Measurements from ENCODE around the gene ELF2. TPM values are rescaled to one million over a fixed set of nuclear protein-coding genes. Genes with fewer than 3 reads are reported as not detected.
"Not testable (repeated sequence)": the region's sequence is repeated elsewhere in the genome, so short reads cannot be mapped to it uniquely, and the experiment has no call there.

Gene ELF2
- total and polyA plus RNA-seq, 9 donors: 28.8 to 66.8 (median 51.1) TPM

DNA sequence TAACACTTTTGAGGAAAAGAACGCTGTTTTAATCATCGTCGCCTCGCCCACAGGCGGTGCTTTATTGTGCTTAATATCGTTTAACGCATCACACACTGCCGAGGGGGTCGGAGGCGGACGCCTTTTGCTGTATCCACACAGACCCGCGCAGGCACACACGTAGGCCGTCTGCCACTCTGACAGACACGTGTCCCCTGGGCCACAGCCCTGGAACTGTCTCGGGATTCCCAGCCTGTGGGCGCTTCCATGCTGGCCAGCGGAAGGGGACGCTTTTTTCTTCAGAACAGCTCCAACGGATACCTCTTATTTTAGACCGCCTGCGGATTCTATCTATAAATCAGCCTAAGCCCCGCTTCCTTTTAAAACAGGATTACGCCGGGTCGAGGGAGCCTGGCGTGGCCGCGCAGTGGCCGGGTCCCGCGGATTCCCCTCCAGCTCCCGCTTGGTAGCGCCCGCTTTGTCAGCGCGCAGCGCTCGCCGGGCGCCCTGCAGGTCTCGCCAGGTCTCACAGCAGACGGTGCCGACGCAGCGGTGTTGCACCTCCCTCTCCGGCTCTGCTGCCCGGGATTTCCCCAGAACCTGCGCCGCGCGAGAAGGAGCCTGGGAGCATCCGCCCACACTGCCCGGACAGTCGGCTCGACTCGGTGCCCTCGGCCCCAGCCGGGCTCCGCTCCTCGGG is 161.6 kb downstream of the ELF2 start, which contains the start of gene NOCT:
TSS of gene NOCT (plus strand) at position 513 of the 679 bp plus-strand sequence. CDS start 201 bp downstream, outside the sequence.
- intact Hi-C loops (cut with DNase I): no loop called here
- 0 to 1% (median 1%) methylated on average over 53 to 62 of the region's 62 CpGs for WGBS, 3 donors
- Histone ChIP-seq H3K27me3 (no peaks in the 10 kb centered on the region), H3K27ac (peak within 1 kb of the TSS; percentile 78 to 84), H3K4me1 (ENCODE audit: insufficient read depth) (peaks cover 2% of the 10 kb centered on the region), H3K36me3 (no peaks in the 10 kb centered on the region), H3K9me3 (no peaks in the 10 kb centered on the region), H3K4me3 (peak within 1 kb of the TSS; percentile 40)
- TF ChIP-seq EP300 (IDR thresholded peaks at IDR 0.05) (no peak), POLR2A (IDR thresholded peaks at IDR 0.05) (no peak)
- TF ChIP-seq, protein P1, sequence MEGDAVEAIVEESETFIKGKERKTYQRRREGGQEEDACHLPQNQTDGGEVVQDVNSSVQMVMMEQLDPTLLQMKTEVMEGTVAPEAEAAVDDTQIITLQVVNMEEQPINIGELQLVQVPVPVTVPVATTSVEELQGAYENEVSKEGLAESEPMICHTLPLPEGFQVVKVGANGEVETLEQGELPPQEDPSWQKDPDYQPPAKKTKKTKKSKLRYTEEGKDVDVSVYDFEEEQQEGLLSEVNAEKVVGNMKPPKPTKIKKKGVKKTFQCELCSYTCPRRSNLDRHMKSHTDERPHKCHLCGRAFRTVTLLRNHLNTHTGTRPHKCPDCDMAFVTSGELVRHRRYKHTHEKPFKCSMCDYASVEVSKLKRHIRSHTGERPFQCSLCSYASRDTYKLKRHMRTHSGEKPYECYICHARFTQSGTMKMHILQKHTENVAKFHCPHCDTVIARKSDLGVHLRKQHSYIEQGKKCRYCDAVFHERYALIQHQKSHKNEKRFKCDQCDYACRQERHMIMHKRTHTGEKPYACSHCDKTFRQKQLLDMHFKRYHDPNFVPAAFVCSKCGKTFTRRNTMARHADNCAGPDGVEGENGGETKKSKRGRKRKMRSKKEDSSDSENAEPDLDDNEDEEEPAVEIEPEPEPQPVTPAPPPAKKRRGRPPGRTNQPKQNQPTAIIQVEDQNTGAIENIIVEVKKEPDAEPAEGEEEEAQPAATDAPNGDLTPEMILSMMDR (IDR thresholded peaks at IDR 0.05): peak; percentile 7 to 60 (median 45)
- DNase-seq: peak; percentile 82 to 88 (median 86)

DNA sequence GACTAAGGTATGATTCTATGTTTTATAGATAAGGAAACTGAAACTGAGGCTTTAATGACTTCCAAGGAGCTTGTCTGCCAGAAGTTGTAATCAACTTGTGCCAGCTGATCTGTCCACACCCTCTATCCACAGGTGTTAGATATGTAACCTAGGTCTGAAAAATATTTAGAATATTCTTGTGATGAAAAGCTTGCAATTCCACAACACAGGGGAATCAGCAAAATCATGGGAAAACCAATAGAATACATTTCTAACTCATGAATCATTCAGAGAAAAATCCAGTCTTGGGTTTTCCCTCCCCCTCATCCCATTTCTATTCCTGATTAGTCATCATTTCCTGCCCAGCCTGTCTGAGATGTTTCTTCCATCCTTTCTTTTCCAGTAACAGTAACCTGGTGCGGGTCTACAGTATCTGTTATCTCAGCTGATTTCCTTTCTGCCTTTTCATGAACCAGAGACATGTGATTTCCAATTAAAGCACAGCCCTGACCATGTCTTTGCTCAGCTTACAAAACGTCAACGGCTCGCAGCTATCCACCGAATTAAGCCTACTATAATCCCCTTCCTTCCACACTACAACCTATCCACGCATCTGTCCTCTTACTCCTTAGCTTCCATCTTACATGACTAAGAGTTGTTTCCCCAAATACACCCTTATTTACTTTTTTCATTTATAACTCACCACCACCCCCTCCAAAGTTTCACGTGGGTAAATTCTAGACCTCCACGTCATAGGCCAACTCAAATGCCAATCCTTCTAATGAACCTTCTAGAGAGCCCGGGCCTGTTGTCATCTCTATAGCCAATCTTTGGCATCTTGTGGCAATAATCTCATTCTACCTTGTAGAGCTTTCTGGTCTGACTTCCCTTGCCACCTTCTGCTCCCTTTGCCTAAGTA is 162.4 kb downstream of the ELF2 start:
- no peaks in the 10 kb centered on the region for H3K36me3 ChIP-seq
- intact Hi-C loops (cut with DNase I): no loop called here

GRCh38 chr4:139011225-139011950 is 165.6 kb downstream of the ELF2 start:
- H3K27ac ChIP-seq: no peak overlapping the region
- no peak for DNase-seq
- H3K27me3 ChIP-seq: no peaks in the 10 kb centered on the region
- H3K4me1 ChIP-seq (ENCODE audit: insufficient read depth): no peaks in the 10 kb centered on the region
- TF ChIP-seq EP300 (IDR thresholded peaks at IDR 0.05) (no peak), POLR2A (IDR thresholded peaks at IDR 0.05) (no peak)
- TF ChIP-seq, protein P1 (IDR thresholded peaks at IDR 0.05): no peak
- H3K9me3 ChIP-seq: no peaks in the 10 kb centered on the region
- H3K4me3 ChIP-seq: no peak overlapping the region
- H3K36me3 ChIP-seq: no peaks in the 10 kb centered on the region
- WGBS, 3 donors: 88 to 89% (median 89%) methylated on average over 16 of the region's 16 CpGs
- intact Hi-C loops (cut with DNase I): no loop called here

More for the DNA sequence above, 162.4 kb downstream of the ELF2 start:
- peak in 1 of 5 donors; percentile 37 for DNase-seq
- Histone ChIP-seq H3K9me3 (no peaks in the 10 kb centered on the region), H3K27me3 (no peaks in the 10 kb centered on the region), H3K27ac (peak overlapping the region; percentile 78 to 84), H3K4me3 (peak overlapping the region; percentile 40), H3K4me1 (ENCODE audit: insufficient read depth) (peaks cover 2% of the 10 kb centered on the region)
- TF ChIP-seq EP300 (IDR thresholded peaks at IDR 0.05): no peak
- TF ChIP-seq POLR2A (IDR thresholded peaks at IDR 0.05): no peak
- TF ChIP-seq, protein P1 (IDR thresholded peaks at IDR 0.05): no peak
- WGBS, 3 donors: 11 to 13% (median 13%) methylated on average over 9 of the region's 9 CpGs

GRCh38 chr4:139009702-139010101 is 167.3 kb downstream of the ELF2 start:
- no peaks in the 10 kb centered on the region for H3K4me1 ChIP-seq (ENCODE audit: insufficient read depth)
- H3K9me3 ChIP-seq: no peaks in the 10 kb centered on the region
- no peak overlapping the region for H3K4me3 ChIP-seq
- intact Hi-C loops (cut with DNase I): no loop called here
- no peaks in the 10 kb centered on the region for H3K27me3 ChIP-seq
- no peaks in the 10 kb centered on the region for H3K36me3 ChIP-seq
- no peak for DNase-seq
- 50 to 73% (median 72%) methylated on average over 1 of the region's 1 CpG for WGBS, 3 donors
- no peak overlapping the region for H3K27ac ChIP-seq
- TF ChIP-seq POLR2A (IDR thresholded peaks at IDR 0.05) (no peak), EP300 (IDR thresholded peaks at IDR 0.05) (no peak)
- TF ChIP-seq, protein P1 (IDR thresholded peaks at IDR 0.05): no peak

GRCh38 chr4:139008278-139008677 is 168.7 kb downstream of the ELF2 start:
- H3K36me3 ChIP-seq; H3K9me3 ChIP-seq; H3K4me3 ChIP-seq; intact Hi-C loops (cut with DNase I); H3K27me3 ChIP-seq; H3K4me1 ChIP-seq (ENCODE audit: insufficient read depth); DNase-seq; H3K27ac ChIP-seq: not testable (repeated sequence)
- WGBS, 3 donors: 95 to 98% (median 97%) methylated on average over 7 of the region's 7 CpGs
